WI38 (cell line): ENCODE results near the gene NR4A1.
A peak's percentile ranks its signal among the peaks of the same experiment; 100 is the strongest.

Experiments used
- H3K4me3 ChIP-seq: 2 replicates; pipeline ENCODE4 v1.5.1; 2011; ENCODE audit warnings: low read depth, mild to moderate bottlenecking, control low read depth, low read length
- CTCF ChIP-seq: IDR thresholded peaks from 2 replicates; pipeline ENCODE4 v1.5.1; 2012; ENCODE audit warnings: low read depth, mild to moderate bottlenecking, control low read depth, low read length

NR4A1 gene

GRCh38 chr12:52079576-52080402 lies 28.5 kb downstream of the NR4A1 start, which contains the start of gene SMIM41:
SMIM41 (plus strand) TSS chr12:52079704; CDS start chr12:52079780, 76 bp downstream.
- TF ChIP-seq CTCF = no peak
- no peak within 1 kb of the TSS for H3K4me3 ChIP-seq

GRCh38 chr12:52080403-52081251 lies 29.4 kb downstream of the NR4A1 start:
- TF ChIP-seq CTCF = no peak
- H3K4me3 ChIP-seq = peak overlapping the region; percentile 48

DNA sequence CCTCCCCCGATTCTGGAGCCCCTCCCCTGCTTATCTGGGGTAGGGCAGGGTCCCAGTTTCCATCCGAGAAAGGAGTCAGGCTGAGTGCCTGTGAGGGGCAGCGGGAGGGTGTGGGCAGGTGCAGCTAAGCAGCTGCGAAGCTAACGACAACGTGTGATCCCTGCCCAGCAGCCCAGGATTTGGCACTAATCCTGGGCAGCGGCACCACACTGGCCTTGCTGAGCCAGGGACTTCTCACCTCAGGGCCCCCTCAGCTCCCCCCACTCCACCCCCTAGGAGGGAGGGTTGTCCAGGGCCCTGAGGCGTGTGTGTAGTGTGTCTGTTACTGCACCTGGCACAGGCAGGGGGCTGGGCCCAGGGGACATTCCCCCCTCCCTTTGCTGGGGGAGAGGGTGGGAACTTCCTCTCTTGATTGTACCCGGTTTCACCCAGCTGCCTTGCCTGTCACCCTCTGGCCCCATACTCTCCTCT lies 30.1 kb downstream of the NR4A1 start:
- no peak for TF ChIP-seq CTCF
- peak overlapping the region; percentile 48 for H3K4me3 ChIP-seq

- H3K4me3 ChIP-seq = peak overlapping the region; percentile 48
- no peak for TF ChIP-seq CTCF
These were observed 30.9 kb downstream of the NR4A1 start for GRCh38 chr12:52082026-52082668.

DNA sequence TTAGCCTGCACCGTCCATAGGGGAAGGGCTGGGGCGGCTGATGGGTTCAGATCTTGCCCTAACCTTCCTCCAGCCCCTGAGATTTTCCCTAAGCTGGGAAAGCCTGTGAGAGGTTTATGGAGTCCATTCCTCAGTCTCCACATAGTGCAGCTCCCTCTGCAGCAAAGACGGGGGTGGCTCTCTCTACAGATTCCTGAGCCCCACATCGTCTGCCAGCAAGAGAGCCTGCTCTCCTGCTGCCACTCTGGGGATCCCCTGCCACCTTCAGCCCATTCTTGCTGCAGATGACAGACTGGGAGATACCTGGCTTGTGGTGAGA lies 31.4 kb downstream of the NR4A1 start:
- H3K4me3 ChIP-seq = no peak overlapping the region
- no peak for TF ChIP-seq CTCF

- H3K4me3 ChIP-seq = no peak overlapping the region
- peak; percentile 98 for TF ChIP-seq CTCF
These were observed 31.9 kb downstream of the NR4A1 start for GRCh38 chr12:52082988-52083637.
